Measurements from ENCODE around the gene ZFP64.

Gene ZFP64

GRCh38 chr20:52105442-52106422, 85.8 kb downstream of the ZFP64 start:
- Histone ChIP-seq H3K4me2 (ENCODE audit: low read length) (no peak overlapping the region), H3K9ac (ENCODE audit: low read length) (no peak overlapping the region), H3K4me1 (ENCODE audit: low read length) (no peaks in the 10 kb centered on the region), H3K36me3 (replicated peaks; ENCODE audit: low read depth, low read length) (no peaks in the 10 kb centered on the region), H3K79me2 (ENCODE audit: low read length) (no peaks in the 10 kb centered on the region), H3K27me3 (ENCODE audit: low read depth, low read length) (no peaks in the 10 kb centered on the region), H3K4me3 (ENCODE audit: low read length) (no peak overlapping the region), H2AFZ (ENCODE audit: low read depth, low read length) (no peak overlapping the region), H4K20me1 (ENCODE audit: insufficient read depth, low read length) (no peaks in the 10 kb centered on the region), H3K27ac (ENCODE audit: low read length) (no peak overlapping the region), H3K9me3 (ENCODE audit: insufficient read depth, low read length) (no peaks in the 10 kb centered on the region)
- TF ChIP-seq CTCF (IDR thresholded peaks at IDR 0.05; ENCODE audit: low read depth, low read length) (no peak), EZH2phosphoT487 (IDR thresholded peaks at IDR 0.05; ENCODE audit: low read depth) (no peak)

- H3K27me3 ChIP-seq (ENCODE audit: low read depth, low read length), result no peaks in the 10 kb centered on the region
- H3K36me3 ChIP-seq (replicated peaks; ENCODE audit: low read depth, low read length), result no peaks in the 10 kb centered on the region
- TF ChIP-seq CTCF (IDR thresholded peaks at IDR 0.05; ENCODE audit: low read depth, low read length) (no peak), EZH2phosphoT487 (IDR thresholded peaks at IDR 0.05; ENCODE audit: low read depth) (no peak)
- H4K20me1 ChIP-seq (ENCODE audit: insufficient read depth, low read length), result no peaks in the 10 kb centered on the region
- no peak overlapping the region for H3K9ac ChIP-seq (ENCODE audit: low read length)
- no peak overlapping the region for H2AFZ ChIP-seq (ENCODE audit: low read depth, low read length)
- no peak overlapping the region for H3K27ac ChIP-seq (ENCODE audit: low read length)
- H3K4me1 ChIP-seq (ENCODE audit: low read length), result no peaks in the 10 kb centered on the region
- no peaks in the 10 kb centered on the region for H3K9me3 ChIP-seq (ENCODE audit: insufficient read depth, low read length)
- H3K4me2 ChIP-seq (ENCODE audit: low read length), result no peak overlapping the region
- no peak overlapping the region for H3K4me3 ChIP-seq (ENCODE audit: low read length)
- no peaks in the 10 kb centered on the region for H3K79me2 ChIP-seq (ENCODE audit: low read length)
These were observed 86.8 kb downstream of the ZFP64 start for GRCh38 chr20:52104546-52105441.

- TF ChIP-seq CTCF (IDR thresholded peaks at IDR 0.05; ENCODE audit: low read depth, low read length) (no peak), EZH2phosphoT487 (IDR thresholded peaks at IDR 0.05; ENCODE audit: low read depth) (no peak)
- H3K27me3 ChIP-seq (ENCODE audit: low read depth, low read length), result no peaks in the 10 kb centered on the region
- no peaks in the 10 kb centered on the region for H3K9me3 ChIP-seq (ENCODE audit: insufficient read depth, low read length)
- H4K20me1 ChIP-seq (ENCODE audit: insufficient read depth, low read length), result no peaks in the 10 kb centered on the region
- H3K79me2 ChIP-seq (ENCODE audit: low read length), result no peaks in the 10 kb centered on the region
- no peak overlapping the region for H3K9ac ChIP-seq (ENCODE audit: low read length)
- no peaks in the 10 kb centered on the region for H3K4me1 ChIP-seq (ENCODE audit: low read length)
- no peak overlapping the region for H3K4me2 ChIP-seq (ENCODE audit: low read length)
- no peaks in the 10 kb centered on the region for H3K36me3 ChIP-seq (replicated peaks; ENCODE audit: low read depth, low read length)
- H3K27ac ChIP-seq (ENCODE audit: low read length), result no peak overlapping the region
- no peak overlapping the region for H2AFZ ChIP-seq (ENCODE audit: low read depth, low read length)
- no peak overlapping the region for H3K4me3 ChIP-seq (ENCODE audit: low read length)
These were observed 87.5 kb downstream of the ZFP64 start for GRCh38 chr20:52103913-52104545.
